Glomerular endothelial cell (primary cell): Measurements from ENCODE around the gene CPSF4L. TPM values are rescaled to one million over a fixed set of nuclear protein-coding genes. Genes with fewer than 3 reads are reported as not detected.

Experiments
- DNase-seq: peaks from one replicate; pipeline ENCODE4 v3.0.0-alpha.2; 2011; ENCODE audit warnings: low read depth, low spot score; ENCODE audit errors: extremely low read depth
- total RNA-seq: library from RNA; depleted of rRNA; stranded (reverse); fragments of >200 nt; gene quantifications from 2 replicates; pipeline ENCODE4 v1.2.3, GENCODE V29; 2015

CPSF4L gene
- total RNA-seq, 1 donor from 2014 or later = 1.2 TPM

DNA sequence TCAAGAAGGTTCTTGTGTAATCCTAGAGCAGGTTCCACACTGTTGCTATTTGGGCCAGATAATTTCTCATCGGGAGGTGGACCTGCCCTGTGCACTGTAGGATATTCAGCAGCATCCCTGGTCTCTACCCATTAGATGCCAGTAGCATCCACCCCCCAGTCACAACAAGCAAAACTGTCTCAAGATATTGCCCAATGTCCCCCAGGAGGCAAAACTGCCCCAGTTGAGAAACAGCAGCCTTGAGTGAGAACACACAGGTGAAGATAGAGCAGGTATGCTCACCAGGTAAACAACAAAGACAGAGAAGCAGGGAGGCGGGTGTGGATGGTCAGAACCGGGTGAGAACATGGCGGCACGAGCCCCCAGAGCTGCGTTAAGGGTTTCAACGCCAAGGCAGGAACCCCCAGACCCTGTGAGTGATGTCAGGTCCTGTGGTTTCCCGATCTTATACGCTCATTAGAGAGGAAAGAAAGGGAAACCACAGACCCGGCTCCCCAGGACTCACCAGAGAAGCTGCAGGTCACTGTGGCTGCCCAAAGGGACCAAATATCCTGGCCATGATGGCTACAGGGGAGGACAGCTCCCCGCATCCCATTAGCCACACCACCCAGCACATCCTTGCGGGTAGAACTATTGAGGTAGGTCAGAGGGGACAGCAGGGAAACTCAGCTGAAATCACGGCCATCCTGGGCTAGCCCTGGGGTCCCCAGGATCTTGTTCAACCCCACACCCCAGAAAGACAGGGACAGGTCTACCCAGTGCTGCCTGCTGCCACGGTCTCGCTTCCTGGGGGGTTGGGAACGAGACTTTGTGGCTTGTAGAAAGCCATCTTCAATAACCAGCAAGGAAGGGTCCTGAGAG is 28.9 kb upstream of the CPSF4L start:
- DNase-seq = no peak

DNA sequence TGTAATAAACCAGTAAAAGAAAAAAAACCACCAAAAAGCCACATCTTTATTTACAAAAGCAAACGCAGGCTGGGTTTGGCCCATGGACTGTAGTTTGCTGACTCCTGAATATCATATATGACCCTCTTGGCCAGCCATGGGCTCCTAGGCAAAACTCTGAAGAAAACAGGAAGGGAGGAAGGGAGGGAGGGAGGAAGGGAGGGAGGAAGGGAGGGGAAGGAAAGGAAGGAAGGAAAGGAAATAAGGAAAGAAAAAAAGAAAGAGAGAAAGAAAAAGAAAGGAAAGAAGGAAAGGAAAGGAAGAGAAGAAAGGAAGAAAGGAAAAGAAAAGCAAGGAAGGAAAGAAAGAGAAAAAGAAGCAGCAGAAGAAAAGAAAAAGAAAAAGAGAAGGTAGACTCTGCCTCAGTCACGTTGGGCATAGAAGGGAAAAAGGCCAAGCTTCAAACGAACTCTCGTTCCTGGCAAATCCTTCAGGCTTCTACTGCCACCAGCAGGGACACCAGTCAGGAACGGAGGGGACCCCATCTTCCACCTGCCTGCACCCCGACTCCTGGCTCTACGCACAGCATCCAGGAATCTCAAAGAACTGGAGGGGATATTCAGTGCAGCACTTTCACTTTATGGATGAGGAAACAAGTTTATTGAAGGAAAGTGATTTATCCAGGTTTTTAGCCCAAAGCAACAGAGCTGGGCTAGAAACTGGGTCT is 28.0 kb upstream of the CPSF4L start:
- DNase-seq = no peak

DNA sequence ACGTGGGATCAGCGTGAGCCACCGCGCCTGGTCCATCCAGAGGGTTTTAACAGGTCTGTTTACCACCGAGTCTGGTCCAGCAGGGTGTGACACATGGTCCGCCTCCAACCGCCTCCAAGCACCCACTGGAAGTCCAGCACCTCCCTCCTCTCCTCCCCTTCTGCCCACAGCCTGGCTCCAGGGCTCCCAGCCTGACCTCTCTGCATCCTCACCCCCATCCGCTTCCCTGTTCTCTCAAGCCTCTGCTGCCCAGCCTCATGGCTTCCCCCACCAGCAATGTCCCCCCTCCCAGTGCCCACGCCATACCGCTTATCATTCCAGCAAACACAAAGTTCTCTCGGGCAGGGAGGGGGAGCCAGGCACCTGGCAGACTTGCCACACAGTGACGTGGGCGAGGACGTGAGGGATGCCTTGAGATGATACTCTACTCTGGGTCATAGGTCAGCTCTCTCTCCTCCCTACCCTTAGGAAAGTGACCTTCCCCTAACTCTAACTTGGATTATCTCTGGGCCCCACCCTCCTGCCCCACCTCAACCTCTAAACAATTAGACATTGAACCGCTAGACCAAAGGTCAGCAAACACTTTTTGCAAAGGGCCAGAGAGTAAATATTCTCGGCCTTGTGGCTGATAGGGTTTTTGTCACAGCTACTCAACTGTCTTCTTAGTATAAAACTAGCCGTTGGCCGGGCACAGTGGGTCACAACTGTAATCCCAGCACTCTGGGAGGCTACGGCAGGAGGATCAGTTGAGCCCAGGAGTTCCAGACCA is 27.0 kb upstream of the CPSF4L start:
- no peak for DNase-seq

DNA sequence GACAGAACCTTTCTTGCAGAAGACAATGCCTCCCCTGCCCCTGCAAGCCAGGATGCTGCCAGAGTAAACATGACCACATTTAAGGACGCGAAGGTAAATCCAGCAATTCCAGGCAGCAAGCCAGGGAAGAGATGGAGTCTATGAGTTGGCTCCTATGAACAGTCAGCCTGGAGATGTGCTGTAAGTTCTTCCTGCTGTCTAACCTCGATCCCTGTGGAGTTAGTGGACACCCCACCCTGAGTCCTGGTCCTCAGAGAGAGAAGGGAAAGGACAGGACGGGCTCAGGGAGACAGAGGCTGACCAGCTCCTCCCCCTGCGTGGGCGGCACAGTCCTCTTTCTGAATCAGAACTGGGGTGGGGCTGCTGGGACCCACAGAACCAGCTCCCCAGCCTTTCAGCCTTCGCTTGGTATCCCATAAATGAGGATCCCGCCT is 25.2 kb upstream of the CPSF4L start:
- no peak for DNase-seq

DNA sequence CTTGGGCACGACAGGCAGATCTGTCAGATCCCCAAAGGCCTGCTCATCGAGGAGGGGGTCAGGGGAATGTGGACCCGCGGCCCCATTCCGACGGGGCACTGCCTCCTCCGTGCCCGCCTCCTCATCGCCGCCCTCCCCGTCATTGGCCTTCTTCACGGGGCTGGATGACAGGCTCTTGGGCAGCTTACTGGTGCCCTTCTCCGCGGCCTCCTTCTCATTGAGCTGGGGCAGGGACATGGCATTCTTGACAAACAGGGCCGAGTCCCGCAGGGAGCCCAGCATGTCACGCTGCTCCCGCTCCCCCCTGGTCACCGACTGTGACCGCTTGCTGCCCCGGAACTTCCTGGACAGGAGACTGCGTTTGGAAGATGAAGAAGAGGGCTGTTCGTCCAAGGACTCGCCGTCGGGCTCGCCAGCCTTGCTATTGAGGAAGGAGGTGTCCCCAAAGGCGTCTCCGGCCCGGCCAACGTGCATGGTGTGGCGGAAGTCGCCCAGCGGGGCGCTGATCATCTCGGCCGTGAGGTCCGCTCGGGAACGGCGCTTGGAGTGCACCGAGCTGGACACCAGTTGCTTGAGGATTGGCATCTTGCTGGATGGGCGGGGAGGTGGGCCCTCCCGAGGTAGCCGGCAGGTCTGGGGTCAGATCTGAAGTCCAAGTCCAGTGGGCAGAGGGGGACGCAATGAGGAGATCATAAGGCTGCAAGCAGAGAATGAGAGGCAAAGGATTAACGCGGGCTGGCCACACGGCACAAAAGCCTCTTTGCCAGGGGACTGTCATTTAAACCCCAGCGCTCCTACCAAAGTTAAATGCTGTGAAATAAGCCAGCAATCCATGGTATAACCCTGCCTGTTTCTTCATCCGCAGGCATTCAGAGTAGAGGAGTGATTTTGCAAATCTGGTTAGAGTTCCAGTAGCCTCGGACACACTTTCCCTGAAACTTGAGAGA is 24.5 kb upstream of the CPSF4L start:
- DNase-seq = no peak

DNA sequence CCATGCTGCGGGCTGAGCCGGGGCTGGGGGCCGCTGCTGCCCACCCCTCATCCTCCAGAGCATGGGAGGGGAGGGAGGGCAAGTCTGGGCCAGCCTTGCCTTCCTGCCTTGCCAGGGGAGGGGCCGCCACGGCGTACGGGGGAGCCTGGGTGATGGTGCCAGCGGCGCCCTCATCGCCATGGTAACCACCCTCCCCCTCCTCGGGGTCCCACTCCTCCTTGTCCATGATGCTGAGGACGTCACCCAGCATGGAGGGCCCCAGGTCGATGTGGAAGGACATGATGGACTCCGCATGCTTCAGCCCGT is 23.9 kb upstream of the CPSF4L start:
- no peak for DNase-seq

DNA sequence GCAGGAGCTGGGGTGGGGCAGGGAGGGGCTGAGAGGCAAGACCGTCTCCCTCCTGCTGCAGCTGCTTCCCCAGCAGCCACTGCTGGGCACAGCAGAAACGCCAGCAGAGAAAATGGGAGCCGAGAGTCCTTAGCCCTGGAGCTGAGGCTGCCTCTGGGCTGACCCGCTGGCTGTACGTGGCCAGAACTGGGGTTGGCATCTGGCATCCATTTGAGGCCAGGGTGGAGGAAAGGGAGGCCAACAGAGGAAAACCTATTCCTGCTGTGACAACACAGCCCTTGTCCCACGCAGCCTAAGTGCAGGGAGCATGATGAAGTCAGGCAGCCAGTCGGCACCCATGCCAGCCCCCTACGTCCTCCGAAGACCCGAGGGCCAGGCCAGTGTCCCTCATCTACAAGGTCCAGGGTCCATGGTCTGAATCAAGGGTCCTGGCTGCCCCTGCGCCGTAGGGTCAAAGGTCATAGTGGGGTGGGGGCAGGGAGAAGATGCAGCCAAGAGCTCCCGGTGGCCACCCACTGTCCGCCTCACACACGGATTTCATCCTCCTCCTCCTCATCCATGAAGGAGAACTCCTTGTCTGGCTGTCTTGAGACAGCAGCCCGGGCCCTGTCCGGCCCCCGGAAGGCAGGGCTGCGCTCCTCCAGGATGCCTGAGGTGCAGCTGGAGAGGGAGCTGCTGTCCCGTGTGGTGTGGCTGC is 23.4 kb upstream of the CPSF4L start:
- no peak for DNase-seq

DNA sequence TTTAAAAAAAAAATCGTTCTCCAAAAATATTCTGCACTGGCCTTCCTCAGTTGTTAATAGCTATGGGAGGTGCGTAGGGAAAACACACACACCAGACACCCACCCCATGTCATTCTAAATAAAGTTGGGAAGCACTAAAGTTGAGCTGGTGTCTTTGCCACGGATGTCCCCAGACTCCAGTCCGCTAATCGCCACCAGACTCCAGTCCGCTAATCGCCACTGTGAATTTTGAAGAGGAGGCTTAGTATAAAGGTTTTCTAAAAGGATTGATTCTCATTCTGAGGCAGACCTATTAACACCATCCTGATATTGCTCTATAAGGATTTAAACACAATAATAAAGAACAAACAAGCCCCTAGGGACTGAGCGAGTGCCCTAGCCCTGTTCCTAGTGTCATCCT is 22.7 kb upstream of the CPSF4L start:
- DNase-seq = no peak

DNA sequence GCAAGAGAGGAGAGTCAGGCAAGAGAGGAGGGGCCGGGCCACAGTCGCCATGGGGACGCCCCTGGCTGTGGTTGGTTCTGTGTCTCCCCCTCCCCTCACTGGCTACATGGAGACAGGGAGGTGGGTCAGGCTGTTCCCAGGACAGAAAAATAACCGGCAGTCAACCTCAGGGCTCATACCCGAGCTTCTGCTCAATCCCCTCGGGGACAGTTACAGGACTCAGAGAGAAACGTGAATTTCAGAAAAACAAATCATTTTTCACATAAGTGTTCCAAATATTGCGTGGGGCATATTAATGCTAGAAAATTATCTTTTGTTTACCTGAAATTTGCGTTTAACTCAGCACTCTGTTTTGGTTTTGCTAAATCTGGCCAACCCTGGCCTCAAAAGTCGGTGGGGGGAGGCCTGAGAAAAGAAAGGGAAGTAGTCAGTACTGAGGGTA is 22.2 kb upstream of the CPSF4L start:
- DNase-seq = no peak

DNA sequence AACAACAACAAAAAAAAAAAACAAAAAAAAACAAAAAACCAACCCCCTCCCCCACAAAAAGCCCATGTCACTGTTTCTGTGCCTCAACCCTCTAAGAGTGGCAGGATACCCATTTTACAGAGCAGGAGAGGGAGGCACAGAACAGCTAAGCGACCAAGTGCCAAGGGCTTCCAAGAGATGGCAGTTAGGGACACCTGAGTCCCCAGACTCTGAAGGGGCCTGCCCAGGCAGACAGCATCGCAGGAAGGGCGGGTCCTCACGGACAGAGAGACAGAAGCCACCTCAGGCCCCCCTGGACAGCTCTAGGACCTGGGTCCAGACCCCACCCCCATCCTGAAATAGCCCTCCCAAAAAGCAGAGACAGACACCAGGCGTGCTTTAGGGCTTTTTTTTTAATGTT is 21.6 kb upstream of the CPSF4L start:
- no peak for DNase-seq

DNA sequence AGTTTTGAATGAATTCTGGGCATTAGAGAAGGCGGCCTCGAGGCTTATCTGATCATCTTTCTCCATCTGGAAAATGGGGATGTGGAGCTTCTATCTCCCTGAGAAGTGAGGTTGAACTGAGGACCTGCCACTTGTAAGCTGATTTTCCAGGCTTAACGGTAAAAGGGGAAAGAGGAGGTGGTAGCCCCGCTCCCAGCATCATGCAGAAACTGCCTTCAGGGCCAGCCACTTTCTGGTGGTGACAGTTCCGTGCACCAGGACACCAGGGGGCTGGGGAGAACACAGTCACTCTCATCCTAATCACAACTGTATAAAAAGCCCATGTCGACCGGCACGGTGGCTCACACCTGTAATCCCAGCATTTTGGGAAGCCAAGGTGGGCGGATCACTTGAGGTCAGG is 20.9 kb upstream of the CPSF4L start:
- no peak for DNase-seq

DNA sequence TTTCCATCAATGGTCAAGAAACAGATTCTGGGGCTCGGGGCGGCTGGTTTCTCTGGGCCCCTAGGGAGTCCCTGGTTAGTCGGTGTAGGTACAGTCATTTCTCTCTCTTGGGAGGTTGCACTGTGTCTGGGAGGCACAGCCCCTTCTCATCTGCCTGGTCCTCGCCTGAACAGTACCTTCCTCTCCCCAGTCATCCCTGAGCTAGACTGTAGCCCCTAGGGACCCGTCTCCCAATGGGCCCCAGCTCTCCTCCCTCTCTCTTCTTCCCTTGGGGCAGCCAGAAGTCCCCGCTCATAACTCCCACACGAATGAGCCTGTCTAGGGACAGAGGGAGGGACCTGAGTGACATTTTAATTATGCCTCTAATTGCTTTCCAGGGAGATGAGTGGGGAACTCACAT is 20.2 kb upstream of the CPSF4L start:
- DNase-seq = no peak

DNA sequence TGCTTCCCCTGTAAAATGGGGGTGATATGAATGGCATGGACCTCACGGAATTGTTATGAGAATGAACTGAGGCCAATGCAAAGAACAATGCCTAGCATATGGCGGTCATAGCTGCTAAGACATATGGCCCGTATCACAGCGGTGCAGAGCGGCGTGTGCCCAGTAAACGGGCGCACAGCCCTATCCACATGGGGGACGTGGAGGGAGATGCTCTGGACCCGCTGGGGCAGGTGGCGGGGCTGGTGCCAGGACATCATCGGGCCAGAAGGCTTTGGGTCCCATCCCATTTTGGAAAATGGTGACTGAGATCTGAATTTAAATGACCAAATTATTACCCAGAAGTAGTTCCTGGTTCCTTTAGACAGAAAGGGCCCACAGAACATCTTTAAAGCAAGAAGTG is 18.5 kb upstream of the CPSF4L start:
- DNase-seq = no peak

DNA sequence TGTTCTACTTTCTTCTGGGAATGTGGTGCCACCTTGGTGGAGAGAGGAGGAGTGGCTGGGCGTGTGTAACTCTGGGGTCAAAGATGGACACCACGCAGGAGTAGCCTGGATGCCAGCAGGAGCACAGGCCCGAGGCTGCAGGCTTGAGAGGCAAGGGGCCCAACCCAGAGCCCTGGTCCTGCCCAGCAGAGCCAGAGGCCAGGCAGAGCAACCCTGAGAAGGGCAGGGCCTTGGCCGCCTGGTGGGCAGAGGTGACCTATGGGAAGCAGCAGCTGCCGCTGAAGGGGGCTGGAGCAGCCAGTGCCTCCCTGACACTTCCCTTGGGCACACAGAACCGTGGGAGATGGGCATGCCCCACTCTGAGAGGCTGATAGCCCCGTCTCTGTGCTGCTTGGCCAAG is 18.0 kb upstream of the CPSF4L start:
- DNase-seq = no peak

DNA sequence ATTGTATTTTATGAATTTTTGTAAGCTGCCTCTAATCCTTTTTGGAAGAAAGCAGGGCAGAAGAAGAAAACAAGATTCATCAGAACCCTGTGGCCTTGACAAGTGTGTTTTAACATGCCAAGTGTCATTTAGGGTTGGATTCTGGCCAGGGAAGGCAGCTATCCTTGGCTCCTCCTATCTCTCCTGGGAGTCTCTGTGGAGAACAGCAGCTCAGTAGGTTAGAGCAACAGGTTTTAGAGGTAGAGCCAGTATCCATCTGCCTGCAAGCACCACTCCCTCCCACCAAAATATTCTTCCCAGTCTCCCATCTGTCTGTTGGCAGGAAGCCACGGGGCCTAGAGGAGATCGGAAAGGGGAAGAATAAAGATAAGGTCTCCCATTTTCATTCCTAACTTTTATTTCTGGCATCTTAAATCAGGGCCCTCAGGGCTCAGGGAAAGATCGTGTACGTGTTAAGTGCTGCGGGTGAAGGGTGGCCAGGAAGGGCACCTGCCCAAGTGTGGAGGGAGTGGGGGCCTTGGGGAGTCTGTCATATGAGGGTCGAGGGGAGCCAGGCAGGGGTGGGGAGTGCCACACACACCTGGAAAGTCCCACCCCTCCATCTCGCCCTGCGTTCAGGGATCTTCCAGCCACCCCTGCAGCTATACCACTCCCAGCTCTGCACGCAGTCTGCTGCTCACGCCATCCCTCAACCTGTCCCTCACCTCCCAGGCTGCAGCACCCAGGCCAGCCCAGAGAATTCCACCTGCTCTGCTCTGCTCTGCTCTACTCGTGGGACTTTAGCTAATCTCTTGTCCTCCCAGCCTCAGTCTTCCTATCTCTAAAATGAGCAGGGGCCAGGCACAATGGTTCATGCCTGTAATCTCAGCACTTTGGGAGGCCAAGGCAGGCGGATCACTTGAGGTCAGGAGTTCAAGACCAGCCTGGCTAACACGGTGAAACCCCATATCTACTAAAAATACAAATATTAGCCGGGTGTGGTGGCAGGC is 17.1 kb upstream of the CPSF4L start:
- no peak for DNase-seq

DNA sequence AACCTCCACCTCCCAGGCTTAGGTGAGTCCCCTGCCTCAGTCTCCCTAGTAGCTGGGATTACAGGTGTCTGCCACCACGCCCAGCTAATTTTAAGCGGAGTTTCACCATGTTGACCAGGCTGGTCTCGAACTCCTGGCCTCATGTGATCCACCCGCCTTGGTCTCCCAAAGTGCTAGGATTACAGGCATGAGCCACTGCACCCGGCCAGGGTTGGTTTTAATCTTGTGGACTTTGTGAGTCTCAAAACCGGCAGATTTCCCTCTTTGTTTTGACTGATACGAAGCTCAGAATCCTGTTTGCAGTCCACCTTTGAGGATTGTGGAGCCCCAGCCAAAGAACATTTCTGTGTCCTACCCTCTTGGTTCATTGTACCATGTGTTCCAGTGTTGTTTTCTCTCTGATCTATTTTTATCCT is 16.4 kb upstream of the CPSF4L start:
- DNase-seq = no peak

DNA sequence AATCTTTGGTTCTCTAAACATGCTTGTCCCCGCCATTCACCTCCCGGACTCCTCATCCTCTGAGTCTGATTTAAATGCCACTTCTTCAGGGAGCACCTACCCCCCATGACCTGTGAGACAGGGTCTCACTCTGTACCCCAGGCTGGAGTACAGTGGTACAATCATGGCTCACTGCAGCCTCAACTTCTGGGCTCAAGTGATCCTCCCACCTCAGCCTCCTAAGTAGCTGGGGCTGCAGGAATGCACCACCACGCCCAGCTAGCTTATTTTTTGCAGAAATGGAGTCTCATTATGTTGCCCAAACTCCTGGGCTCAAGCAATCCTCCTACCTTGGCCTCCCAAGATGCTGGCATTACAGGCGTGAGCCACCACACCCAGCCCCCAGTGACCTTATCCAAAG is 12.8 kb upstream of the CPSF4L start:
- DNase-seq = no peak

DNA sequence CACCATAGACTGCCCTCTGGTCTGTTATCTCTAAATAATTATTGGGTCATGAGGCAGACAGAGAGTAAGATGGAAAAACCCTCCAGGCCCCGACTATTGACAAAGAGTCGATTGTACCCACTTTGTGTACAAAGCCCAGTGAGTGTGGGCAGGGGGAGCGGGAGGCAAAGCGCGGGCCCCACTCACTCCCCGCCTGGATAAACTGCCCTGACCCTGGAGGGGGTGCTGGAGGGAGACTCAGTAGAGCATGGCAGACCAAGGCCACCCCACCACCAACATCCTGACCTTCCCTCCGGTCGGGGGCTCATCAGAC is 11.2 kb upstream of the CPSF4L start:
- no peak for DNase-seq

DNA sequence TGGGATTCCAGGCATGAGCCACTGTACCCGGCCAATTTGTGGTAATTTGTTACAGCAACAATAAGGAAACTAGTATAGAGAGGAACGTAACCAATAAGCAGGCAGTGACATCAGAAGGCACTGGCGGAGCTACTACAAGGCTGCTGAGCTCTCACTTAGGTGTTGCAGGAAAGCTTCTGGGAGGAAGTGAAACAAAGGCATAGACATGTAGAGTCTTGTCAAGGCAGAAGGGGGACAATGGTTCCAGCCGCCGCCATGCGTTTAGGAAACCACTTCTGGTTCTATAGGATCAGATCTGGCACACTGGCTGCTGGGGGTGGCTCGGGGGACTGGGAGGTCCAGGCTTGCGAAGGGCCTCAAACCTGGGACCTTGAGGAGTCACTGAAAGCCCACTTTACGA is 9.4 kb upstream of the CPSF4L start:
- no peak for DNase-seq
